Measurements from ENCODE around the gene SLC35F3.

SLC35F3 gene

GRCh38 chr1:234040446-234041317 is 136.2 kb downstream of the SLC35F3 start:
- no peak for DNase-seq (ENCODE audit: low spot score)

- no peak for DNase-seq (ENCODE audit: low spot score)
Measured at GRCh38 chr1:234044079-234044478, 139.6 kb downstream of the SLC35F3 start.

- no peak for DNase-seq (ENCODE audit: low spot score)
Measured at GRCh38 chr1:234047123-234047522, 142.6 kb downstream of the SLC35F3 start.

GRCh38 chr1:234062166-234062565 is 157.7 kb downstream of the SLC35F3 start:
- DNase-seq (ENCODE audit: low spot score): no peak

GRCh38 chr1:234065794-234066447 is 161.4 kb downstream of the SLC35F3 start:
- peak; percentile 57 for DNase-seq (ENCODE audit: low spot score)

GRCh38 chr1:234067581-234068337 is 163.3 kb downstream of the SLC35F3 start:
- DNase-seq (ENCODE audit: low spot score): no peak

GRCh38 chr1:234069760-234070159 is 165.3 kb downstream of the SLC35F3 start:
- peak; percentile 18 for DNase-seq (ENCODE audit: low spot score)

- DNase-seq (ENCODE audit: low spot score): no peak
Measured at GRCh38 chr1:234072793-234073192, 168.3 kb downstream of the SLC35F3 start.

GRCh38 chr1:234078143-234078542 is 173.7 kb downstream of the SLC35F3 start:
- no peak for DNase-seq (ENCODE audit: low spot score)

- no peak for DNase-seq (ENCODE audit: low spot score)
Measured at GRCh38 chr1:234079896-234080295, 175.4 kb downstream of the SLC35F3 start.

GRCh38 chr1:234083460-234083859 is 179.0 kb downstream of the SLC35F3 start:
- DNase-seq (ENCODE audit: low spot score): no peak

GRCh38 chr1:234089396-234089795 is 184.9 kb downstream of the SLC35F3 start:
- DNase-seq (ENCODE audit: low spot score): no peak

- DNase-seq (ENCODE audit: low spot score): no peak
Measured at GRCh38 chr1:234090212-234091064, 186.0 kb downstream of the SLC35F3 start.

GRCh38 chr1:234091065-234091401 is 186.6 kb downstream of the SLC35F3 start:
- DNase-seq (ENCODE audit: low spot score): no peak

- no peak for DNase-seq (ENCODE audit: low spot score)
Measured at GRCh38 chr1:234091876-234092275, 187.4 kb downstream of the SLC35F3 start.

GRCh38 chr1:234093107-234093506 is 188.6 kb downstream of the SLC35F3 start:
- DNase-seq (ENCODE audit: low spot score): no peak

GRCh38 chr1:234093741-234094140 is 189.3 kb downstream of the SLC35F3 start:
- DNase-seq (ENCODE audit: low spot score): peak; percentile 57

GRCh38 chr1:234094172-234094571 is 189.7 kb downstream of the SLC35F3 start:
- DNase-seq (ENCODE audit: low spot score): no peak

- no peak for DNase-seq (ENCODE audit: low spot score)
Measured at GRCh38 chr1:234096161-234096770, 191.8 kb downstream of the SLC35F3 start.

GRCh38 chr1:234102583-234102982 is 198.1 kb downstream of the SLC35F3 start:
- peak; percentile 14 for DNase-seq (ENCODE audit: low spot score)

- DNase-seq (ENCODE audit: low spot score): no peak
Measured at GRCh38 chr1:234103198-234103597, 198.7 kb downstream of the SLC35F3 start.
